Activated CD8-positive, alpha-beta T cell treated with anti-CD3 and anti-CD28 coated beads, Interleukin-2, amount 10 ng/mL, durations not matched to agents 7 days and 5 days (primary cell): ENCODE data around the gene KRT28. TPM values are rescaled to one million over a fixed set of nuclear protein-coding genes. Genes with fewer than 3 reads are reported as not detected.

ENCODE experiments used
- ATAC-seq: fragments of 150-1000 bp; cut with Tn5 transposase; one replicate; pipeline ENCODE4 v1.10.0; 2021; ENCODE audit warnings: moderate library complexity
- CTCF ChIA-PET: fragments of 350-600 bp; sonication (Branson Sonifier 250); formaldehyde crosslinking; loops from one replicate; lab custom pipeline; 2021; ENCODE audit warnings: antibody characterized with exemption; lab: Charles Lee
- POLR2A ChIA-PET: fragments of 350-600 bp; sonication (Branson Sonifier 250); formaldehyde crosslinking; loops from one replicate; lab custom pipeline; 2021; ENCODE audit warnings: antibody characterized with exemption; lab: Charles Lee
- DNase-seq: peaks from one replicate; pipeline ENCODE4 v3.0.0-alpha.2; 2020
- H3K27ac Mint-ChIP-seq: one replicate; pipeline ENCODE4 v1.8.0; 2021; ENCODE audit warnings: mild to moderate bottlenecking, mixed read lengths
- H3K27me3 Mint-ChIP-seq: one replicate; pipeline ENCODE4 v1.8.0; 2021; ENCODE audit warnings: low read depth, mixed read lengths
- H3K36me3 Mint-ChIP-seq: one replicate; pipeline ENCODE4 v1.8.0; 2021; ENCODE audit warnings: low read depth, mixed read lengths
- H3K4me1 Mint-ChIP-seq: one replicate; pipeline ENCODE4 v1.8.0; 2021; ENCODE audit warnings: low read depth, mixed read lengths
- H3K4me3 Mint-ChIP-seq: one replicate; pipeline ENCODE4 v1.8.0; 2021; ENCODE audit warnings: mild to moderate bottlenecking, mixed read lengths
- H3K9me3 Mint-ChIP-seq: one replicate; pipeline ENCODE4 v1.8.0; 2022; ENCODE audit warnings: mixed read lengths; ENCODE audit not compliant: insufficient read depth
- total RNA-seq, 2 experiments: library from RNA; stranded (reverse); gene quantifications; one replicate each; pipeline ENCODE4 v1.2.3, GENCODE V29; 2021

The KRT28 gene
- total RNA-seq, 2 experiments from 2014 or later = not detected

DNA sequence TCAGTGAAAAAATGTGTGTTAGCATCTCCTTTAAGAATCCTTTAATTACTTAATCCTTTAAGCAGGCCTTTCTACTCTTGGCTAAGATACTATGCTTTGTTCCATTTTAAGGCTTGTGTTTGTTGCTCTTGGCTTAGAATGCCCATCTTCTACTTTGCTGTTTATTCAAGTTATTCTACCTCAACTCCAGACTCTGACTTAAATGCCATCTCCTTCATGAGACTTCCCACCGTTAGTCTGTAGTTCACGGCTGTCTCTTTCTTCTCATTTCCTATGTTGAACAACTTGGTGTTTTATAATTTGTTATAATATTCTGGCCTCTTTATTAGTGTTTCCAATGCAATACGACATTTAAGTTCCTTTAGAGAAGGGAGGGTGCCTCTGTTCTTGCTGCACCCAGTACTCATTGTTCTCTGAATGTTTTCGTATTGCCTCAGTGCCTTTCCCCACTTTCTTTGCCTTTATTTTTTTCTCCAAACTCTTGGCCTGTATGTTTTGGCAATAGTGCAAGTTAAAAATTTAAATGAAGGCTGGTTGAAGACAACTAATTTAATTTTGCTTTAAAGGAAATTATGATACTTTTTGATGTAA, 28.8 kb upstream of the KRT28 start:
- POLR2A ChIA-PET = interaction anchor here (1.5 kb wide), 1 partner anchor 10 kb away, joined by 5 read pairs; no protein-coding TSS in a partner anchor
- no peak for ATAC-seq
- Mint-ChIP-seq H3K36me3 (peaks cover 6% of the 10 kb centered on the region), H3K9me3 (peaks cover 5% of the 10 kb centered on the region), H3K4me3 (no peak overlapping the region), H3K27ac (no peak overlapping the region), H3K27me3 (peaks cover 2% of the 10 kb centered on the region), H3K4me1 (peaks cover 27% of the 10 kb centered on the region)
- CTCF ChIA-PET = interaction anchor here (0.6 to 1.7 kb wide), 4 partner anchors 10 to 821 kb away, joined by 3 to 7 read pairs (median 4); no protein-coding TSS in a partner anchor
- DNase-seq = no peak

- POLR2A ChIA-PET = interaction anchor here (1.5 kb wide), 1 partner anchor 9 kb away, joined by 5 read pairs; no protein-coding TSS in a partner anchor
- ATAC-seq (no peak), DNase-seq (no peak)
- Mint-ChIP-seq H3K27ac (peak overlapping the region; percentile 54), H3K27me3 (peaks cover 2% of the 10 kb centered on the region), H3K4me1 (peaks cover 24% of the 10 kb centered on the region), H3K4me3 (peak overlapping the region; percentile 2), H3K36me3 (peaks cover 6% of the 10 kb centered on the region), H3K9me3 (peaks cover 5% of the 10 kb centered on the region)
- CTCF ChIA-PET = interaction anchor here (0.6 to 1.7 kb wide), 5 partner anchors 9 to 835 kb away, joined by 3 to 7 read pairs (median 4); no protein-coding TSS in a partner anchor
Observed at GRCh38 chr17:40827746-40828453, 28.1 kb upstream of the KRT28 start.

DNA sequence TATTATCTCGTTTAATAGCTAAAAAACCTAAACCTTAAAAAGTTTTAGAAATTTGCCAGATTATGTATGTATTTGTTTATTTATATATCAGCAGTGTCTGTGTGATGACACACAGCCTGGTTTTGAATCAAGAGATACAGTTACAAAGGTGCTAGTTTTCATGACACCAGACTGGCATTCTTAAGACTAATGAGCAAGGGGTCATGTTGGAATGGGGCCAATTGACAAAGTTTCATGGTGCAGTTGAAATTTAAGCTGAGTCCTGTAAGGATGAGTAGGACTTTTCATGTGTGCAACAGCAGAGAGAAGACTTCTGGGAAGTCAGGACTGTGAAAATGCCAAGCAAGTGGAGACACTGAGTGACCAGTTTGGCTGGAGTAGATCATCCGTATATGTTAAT, 25.8 kb upstream of the KRT28 start:
- Mint-ChIP-seq H3K27ac (no peak overlapping the region), H3K9me3 (peaks cover 5% of the 10 kb centered on the region), H3K36me3 (peaks cover 13% of the 10 kb centered on the region), H3K4me3 (no peak overlapping the region), H3K4me1 (peaks cover 24% of the 10 kb centered on the region), H3K27me3 (peaks cover 2% of the 10 kb centered on the region)
- ChIA-PET CTCF (no interaction called here), POLR2A (no interaction called here)
- DNase-seq (no peak), ATAC-seq (no peak)

DNA sequence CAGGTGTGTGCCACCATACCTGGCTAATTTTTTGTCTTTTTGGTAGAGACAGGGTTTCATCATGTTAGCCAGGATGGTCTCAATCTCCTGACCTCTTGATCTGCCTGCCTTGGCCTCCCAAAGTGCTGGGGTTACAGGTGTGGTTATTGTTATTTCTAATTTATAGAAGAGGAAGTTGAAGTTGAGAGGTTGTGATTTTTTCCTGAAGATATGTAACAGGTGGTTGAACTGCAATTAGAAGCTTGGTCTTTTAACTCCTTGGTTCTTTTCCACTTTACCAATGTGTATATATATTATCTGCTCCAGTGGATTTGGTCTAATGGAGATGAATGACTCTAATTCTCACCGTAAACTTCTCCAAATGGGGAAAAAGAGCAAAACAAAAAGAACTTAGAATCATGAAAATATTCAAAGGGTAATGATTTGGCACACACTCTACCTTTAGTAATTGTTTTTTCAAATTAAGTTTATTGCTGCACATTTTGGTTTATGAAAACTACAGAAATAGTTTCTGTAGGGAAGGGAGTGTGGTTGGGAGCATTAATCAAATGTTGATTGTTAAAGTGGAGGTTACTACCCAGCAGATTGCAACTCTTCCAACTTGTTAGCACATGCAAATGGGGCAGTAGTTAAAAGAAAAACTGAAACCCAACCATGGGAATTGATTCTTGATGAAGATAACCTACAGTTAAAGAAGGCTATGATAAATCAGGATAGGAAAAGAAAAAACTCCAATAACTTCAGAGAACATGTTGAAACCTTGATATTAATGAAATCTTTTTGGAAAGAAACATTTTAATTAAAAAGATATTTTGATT, 24.5 kb upstream of the KRT28 start:
- CTCF ChIA-PET = no interaction called here
- no peak for ATAC-seq
- Mint-ChIP-seq H3K27me3 (peaks cover 2% of the 10 kb centered on the region), H3K9me3 (no peaks in the 10 kb centered on the region), H3K27ac (no peak overlapping the region), H3K36me3 (peaks cover 18% of the 10 kb centered on the region), H3K4me3 (no peak overlapping the region), H3K4me1 (peaks cover 36% of the 10 kb centered on the region)
- POLR2A ChIA-PET = no interaction called here
- DNase-seq = no peak

DNA sequence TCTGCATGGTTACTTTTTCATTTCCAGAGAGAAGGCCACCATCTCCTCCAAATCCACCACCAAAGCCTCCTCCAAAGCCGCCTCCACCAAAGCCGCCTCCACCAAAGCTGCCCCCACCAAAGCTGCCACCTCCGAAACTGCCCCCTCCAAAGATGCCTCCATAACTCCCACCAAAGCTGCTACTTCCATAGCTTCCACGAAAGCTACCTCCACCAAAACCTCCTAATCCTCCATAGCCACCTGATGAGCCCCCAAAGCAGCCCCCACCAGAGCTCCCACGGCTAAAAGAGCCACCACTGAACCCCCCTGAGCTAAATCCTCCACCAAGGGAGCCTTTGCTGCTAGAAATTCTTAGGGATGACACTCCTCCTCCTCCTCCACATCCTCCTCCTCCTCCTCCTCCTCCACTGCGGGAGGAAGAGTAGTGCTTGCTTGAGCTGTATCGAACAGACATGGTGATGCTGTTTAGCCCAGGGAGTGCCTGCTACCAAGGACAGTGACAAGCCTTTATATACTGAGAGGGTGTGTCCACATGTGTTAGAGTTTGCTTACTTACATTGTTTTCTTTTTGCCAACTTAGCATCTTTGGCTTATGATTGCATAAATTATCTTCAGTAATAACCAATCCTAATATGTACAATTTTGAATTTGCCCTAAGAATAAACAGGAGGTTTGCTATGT, 22.5 kb upstream of the KRT28 start, which contains the start of gene KRT10:
KRT10 (minus strand) TSS at position 483 of the 681 bp plus-strand sequence; CDS start at position 454, 29 bp downstream.
- Mint-ChIP-seq H3K27me3 (peaks cover 2% of the 10 kb centered on the region), H3K36me3 (peaks cover 30% of the 10 kb centered on the region), H3K27ac (no peak within 1 kb of the TSS), H3K4me3 (no peak within 1 kb of the TSS), H3K9me3 (no peaks in the 10 kb centered on the region), H3K4me1 (peaks cover 36% of the 10 kb centered on the region)
- ChIA-PET CTCF (interaction anchor here (0.6 to 1.0 kb wide), 2 partner anchors 10 to 34 kb away, joined by 3 read pairs; no protein-coding TSS in a partner anchor), POLR2A (interaction anchor here (0.6 kb wide), 1 partner anchor 683 kb away, joined by 3 read pairs; no protein-coding TSS in a partner anchor)
- DNase-seq (no peak), ATAC-seq (no peak)

- ATAC-seq (no peak), DNase-seq (no peak)
- Mint-ChIP-seq H3K4me3 (no peak overlapping the region), H3K9me3 (no peaks in the 10 kb centered on the region), H3K27ac (no peak overlapping the region), H3K36me3 (peaks cover 36% of the 10 kb centered on the region), H3K27me3 (peaks cover 2% of the 10 kb centered on the region), H3K4me1 (peaks cover 35% of the 10 kb centered on the region)
- ChIA-PET POLR2A (interaction anchor here (0.6 kb wide), 1 partner anchor 682 kb away, joined by 3 read pairs; no protein-coding TSS in a partner anchor), CTCF (interaction anchor here (0.6 to 1.0 kb wide), 2 partner anchors 9 to 35 kb away, joined by 3 read pairs; no protein-coding TSS in a partner anchor)
Observed at GRCh38 chr17:40821536-40821935, 21.8 kb upstream of the KRT28 start.

DNA sequence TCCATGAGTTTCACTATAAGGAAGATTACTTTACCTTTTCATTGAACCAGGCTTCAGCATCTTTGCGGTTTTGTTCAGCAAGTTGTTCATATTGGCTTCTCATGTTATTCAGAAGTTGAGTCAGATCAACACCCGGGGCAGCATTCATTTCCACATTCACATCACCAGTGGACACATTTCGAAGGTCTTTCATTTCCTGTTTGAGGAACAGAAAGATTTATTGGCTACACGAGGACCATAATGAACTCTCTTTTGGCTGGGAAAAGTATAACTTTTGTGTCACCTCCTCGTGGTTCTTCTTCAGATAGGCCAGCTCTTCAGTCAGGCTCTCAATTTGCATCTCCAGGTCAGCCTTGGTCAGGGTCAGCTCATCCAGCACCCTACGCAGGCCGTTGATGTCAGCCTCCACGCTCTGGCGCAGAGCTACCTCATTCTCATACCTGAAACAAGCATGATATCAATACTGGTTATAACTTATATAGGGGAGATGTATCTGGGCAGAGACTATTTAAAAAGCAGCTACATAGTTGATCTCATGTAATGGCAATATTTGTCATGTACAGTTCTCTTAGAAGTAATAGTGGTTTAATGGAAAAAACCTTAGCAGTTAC, 20.6 kb upstream of the KRT28 start:
- DNase-seq (no peak), ATAC-seq (no peak)
- no peak overlapping the region for H3K27ac Mint-ChIP-seq
- ChIA-PET CTCF (interaction anchor here (1.2 to 2.1 kb wide), 4 partner anchors 12 to 37 kb away, joined by 3 to 9 read pairs (median 7); no protein-coding TSS in a partner anchor), POLR2A (no interaction called here)
- no peaks in the 10 kb centered on the region for H3K9me3 Mint-ChIP-seq
- H3K4me1 Mint-ChIP-seq = peaks cover 32% of the 10 kb centered on the region
- peaks cover 36% of the 10 kb centered on the region for H3K36me3 Mint-ChIP-seq
- peak overlapping the region; percentile 82 for H3K4me3 Mint-ChIP-seq
- no peaks in the 10 kb centered on the region for H3K27me3 Mint-ChIP-seq

GRCh38 chr17:40819528-40820125, 19.9 kb upstream of the KRT28 start:
- ChIA-PET POLR2A (interaction anchor here (1.5 to 2.0 kb wide), 2 partner anchors 13 to 870 kb away, joined by 4 to 6 read pairs; no protein-coding TSS in a partner anchor), CTCF (interaction anchor here (1.0 to 2.1 kb wide), 8 partner anchors 13 to 876 kb away, joined by 3 to 9 read pairs (median 5); no protein-coding TSS in a partner anchor)
- peaks cover 36% of the 10 kb centered on the region for H3K36me3 Mint-ChIP-seq
- peak overlapping the region; percentile 84 for H3K27ac Mint-ChIP-seq
- DNase-seq = no peak
- no peaks in the 10 kb centered on the region for H3K9me3 Mint-ChIP-seq
- H3K4me3 Mint-ChIP-seq = peak overlapping the region; percentile 82
- no peak for ATAC-seq
- peaks cover 32% of the 10 kb centered on the region for H3K4me1 Mint-ChIP-seq
- H3K27me3 Mint-ChIP-seq = no peaks in the 10 kb centered on the region

GRCh38 chr17:40818733-40819527, 19.2 kb upstream of the KRT28 start:
- peaks cover 36% of the 10 kb centered on the region for H3K36me3 Mint-ChIP-seq
- peaks cover 27% of the 10 kb centered on the region for H3K4me1 Mint-ChIP-seq
- ChIA-PET POLR2A (interaction anchor here (0.8 to 2.0 kb wide), 3 partner anchors 9 to 870 kb away, joined by 4 to 6 read pairs (median 5); no protein-coding TSS in a partner anchor), CTCF (interaction anchor here (0.6 to 2.1 kb wide), 22 partner anchors 9 to 877 kb away, joined by 3 to 9 read pairs (median 4); no protein-coding TSS in a partner anchor)
- peak overlapping the region; percentile 82 for H3K4me3 Mint-ChIP-seq
- H3K27ac Mint-ChIP-seq = peak overlapping the region; percentile 94
- ATAC-seq (peak; percentile 85), DNase-seq (peak; percentile 87)
- H3K9me3 Mint-ChIP-seq = no peaks in the 10 kb centered on the region
- H3K27me3 Mint-ChIP-seq = peaks cover 6% of the 10 kb centered on the region
